Gastroesophageal sphincter (tissue), 4 donors: ENCODE data around the gene PEPD. TPM values are rescaled to one million over a fixed set of nuclear protein-coding genes. Genes with fewer than 3 reads are reported as not detected.

Experiments
- ATAC-seq: fragments of 150-250 bp; one replicate; pipeline ENCODE4 v1.9.1; 2016; ENCODE audit warnings: mild to moderate bottlenecking, moderate library complexity
- H3K27ac ChIP-seq, 4 donors: fragments of 200-600 bp; sonication (generic) in 3 of 4; 1 replicate in 3 of 4; 2 replicates in 1 of 4; pipeline ENCODE4 v1.5.1; 2016 to 2019
- H3K27me3 ChIP-seq: fragments of 200-600 bp; sonication (generic); one replicate; pipeline ENCODE4 v1.5.1; 2019
- H3K36me3 ChIP-seq, 2 donors: fragments of 200-600 bp; sonication (generic); one replicate each; pipeline ENCODE4 v1.5.1; 2019; ENCODE audit warnings: control low read depth in 1 of 2
- H3K4me1 ChIP-seq, 3 donors: fragments of 200-600 bp; sonication (generic); 1 replicate in 2 of 3; 2 replicates in 1 of 3; pipeline ENCODE4 v1.5.1; 2016 to 2019; ENCODE audit warnings: control low read depth in 2 of 3
- H3K4me3 ChIP-seq, 2 donors: fragments of 200-600 bp; sonication (generic); one replicate each; pipeline ENCODE4 v1.5.1; 2019; ENCODE audit warnings: mild to moderate bottlenecking in 1 of 2, moderate library complexity in 1 of 2
- H3K9me3 ChIP-seq, 3 donors: fragments of 200-600 bp; sonication (generic); one replicate each; pipeline ENCODE4 v1.5.1; 2017 to 2019; ENCODE audit warnings: control low read depth in 2 of 3
- CTCF ChIP-seq, 4 experiments: fragments of 200-600 bp in 2 of 4; fragments of 450-650 bp in 2 of 4; sonication (generic) in 1 of 4; IDR thresholded peaks; one replicate each; pipeline ENCODE4 v1.5.1; 2017 to 2019; ENCODE audit warnings: antibody characterized with exemption in 4 of 4, mild to moderate bottlenecking in 2 of 4, moderate library complexity in 2 of 4
- EP300 ChIP-seq: sonication (generic); formaldehyde crosslinking; IDR thresholded peaks from one replicate; pipeline ENCODE4 v1.6.1; 2017; ENCODE audit warnings: antibody characterized with exemption, mild to moderate bottlenecking
- POLR2A ChIP-seq, 2 donors: fragments of 450-650 bp; IDR thresholded peaks; one replicate each; pipeline ENCODE4 v1.6.1; 2017; ENCODE audit warnings: antibody characterized with exemption in 2 of 2, mild to moderate bottlenecking in 2 of 2, moderate library complexity in 1 of 2
- POLR2AphosphoS5 ChIP-seq: sonication (generic); formaldehyde crosslinking; IDR thresholded peaks from one replicate; pipeline ENCODE4 v1.6.1; 2017; ENCODE audit warnings: antibody characterized with exemption
- WGBS, 2 donors: methylation state at CpG; one replicate each; pipeline ENCODE4 v1.1.5; 2018; ENCODE audit warnings: low coverage in 1 of 2; 5-methylcytosine and 5-hydroxymethylcytosine counted together
- total RNA-seq, 4 donors: library from RNA; depleted of rRNA; stranded (reverse); fragments of >200 nt; gene quantifications; one replicate each; pipeline ENCODE4 v1.1.0, GENCODE V29; 2016

Gene PEPD
- total RNA-seq, 4 donors from 2014 or later = 61.3 to 77.7 (median 69.6) TPM

GRCh38 chr19:33511346-33511745 is 10.2 kb downstream of the PEPD start:
- no peak for ATAC-seq
- Histone ChIP-seq H3K27ac (no peak overlapping the region), H3K9me3 (no peaks in the 10 kb centered on the region), H3K27me3 (no peaks in the 10 kb centered on the region), H3K36me3 (peaks cover 0 to 50% of the 10 kb centered on the region in 2 donors), H3K4me3 (no peak overlapping the region), H3K4me1 (no peaks in the 10 kb centered on the region)
- WGBS, 2 donors = 93% methylated on average over 5 of the region's 13 CpGs; no CpG with 5 or more reads in 1 of the 2 donors
- no peak for TF ChIP-seq CTCF (IDR thresholded peaks at IDR 0.05)

GRCh38 chr19:33510462-33511194 is 11.0 kb downstream of the PEPD start:
- no peak overlapping the region for H3K27ac ChIP-seq
- H3K27me3 ChIP-seq = no peaks in the 10 kb centered on the region
- H3K4me1 ChIP-seq = no peaks in the 10 kb centered on the region
- H3K9me3 ChIP-seq = no peaks in the 10 kb centered on the region
- peaks cover 0 to 50% of the 10 kb centered on the region in 2 donors for H3K36me3 ChIP-seq
- TF ChIP-seq CTCF (IDR thresholded peaks at IDR 0.05) = no peak
- no peak overlapping the region for H3K4me3 ChIP-seq
- ATAC-seq = no peak
- WGBS, 2 donors = 86 to 93% methylated on average over 3 to 5 of the region's 11 CpGs

- TF ChIP-seq CTCF (IDR thresholded peaks at IDR 0.05) (no peak), POLR2A (IDR thresholded peaks at IDR 0.05) (no peak), POLR2AphosphoS5 (no peak), EP300 (no peak)
- Histone ChIP-seq H3K27ac (no peak overlapping the region), H3K36me3 (peaks cover 0 to 57% of the 10 kb centered on the region in 2 donors), H3K4me3 (no peak overlapping the region), H3K4me1 (no peaks in the 10 kb centered on the region), H3K27me3 (no peaks in the 10 kb centered on the region), H3K9me3 (no peaks in the 10 kb centered on the region)
- ATAC-seq = no peak
- WGBS, 2 donors = 100% methylated on average over 1 to 2 of the region's 15 CpGs
Observed at GRCh38 chr19:33509774-33510173, 11.8 kb downstream of the PEPD start.

GRCh38 chr19:33508941-33509614 is 12.5 kb downstream of the PEPD start:
- peaks cover 0 to 64% of the 10 kb centered on the region in 2 donors for H3K36me3 ChIP-seq
- no peak overlapping the region for H3K27ac ChIP-seq
- H3K4me1 ChIP-seq = no peaks in the 10 kb centered on the region
- WGBS, 2 donors = no CpG with 5 or more reads among the region's 12 CpGs
- ATAC-seq = no peak
- TF ChIP-seq POLR2A (IDR thresholded peaks at IDR 0.05) (no peak), CTCF (IDR thresholded peaks at IDR 0.05) (no peak), POLR2AphosphoS5 (no peak), EP300 (no peak)
- H3K4me3 ChIP-seq = no peak overlapping the region
- H3K27me3 ChIP-seq = no peaks in the 10 kb centered on the region
- no peaks in the 10 kb centered on the region for H3K9me3 ChIP-seq

- no peaks in the 10 kb centered on the region for H3K27me3 ChIP-seq
- no peak overlapping the region for H3K27ac ChIP-seq
- H3K4me3 ChIP-seq = no peak overlapping the region
- H3K4me1 ChIP-seq = no peaks in the 10 kb centered on the region
- no peaks in the 10 kb centered on the region for H3K9me3 ChIP-seq
- TF ChIP-seq CTCF (IDR thresholded peaks at IDR 0.05) = no peak
- no peak for TF ChIP-seq POLR2A (IDR thresholded peaks at IDR 0.05)
- TF ChIP-seq EP300 = no peak
- TF ChIP-seq POLR2AphosphoS5 = no peak
- WGBS, 2 donors = no CpG with 5 or more reads among the region's 12 CpGs
- peaks cover 0 to 70% of the 10 kb centered on the region in 2 donors for H3K36me3 ChIP-seq
- no peak for ATAC-seq
Observed at GRCh38 chr19:33508431-33508830, 13.2 kb downstream of the PEPD start.
